Measurements from ENCODE around the gene GALNS. TPM values are rescaled to one million over a fixed set of nuclear protein-coding genes. Genes with fewer than 3 reads are reported as not detected.

Gene GALNS
- total and polyA plus RNA-seq, 3 donors from 2014 or later = 55.9 to 94.4 (median 65.3) TPM

GRCh38 chr16:88871730-88872416 is 15.1 kb upstream of the GALNS start:
- H3K36me3 ChIP-seq (ENCODE audit: low read depth, missing control alignments) = no peaks in the 10 kb centered on the region

GRCh38 chr16:88871349-88871702 is 14.6 kb upstream of the GALNS start:
- intact Hi-C loops (cut with DNase I; ENCODE audit: low total_unique reads) = no loop called here
- no peak overlapping the region for H3K4me3 ChIP-seq
- TF ChIP-seq POLR2A (IDR thresholded peaks at IDR 0.05) = no peak
- TF ChIP-seq, protein P1, sequence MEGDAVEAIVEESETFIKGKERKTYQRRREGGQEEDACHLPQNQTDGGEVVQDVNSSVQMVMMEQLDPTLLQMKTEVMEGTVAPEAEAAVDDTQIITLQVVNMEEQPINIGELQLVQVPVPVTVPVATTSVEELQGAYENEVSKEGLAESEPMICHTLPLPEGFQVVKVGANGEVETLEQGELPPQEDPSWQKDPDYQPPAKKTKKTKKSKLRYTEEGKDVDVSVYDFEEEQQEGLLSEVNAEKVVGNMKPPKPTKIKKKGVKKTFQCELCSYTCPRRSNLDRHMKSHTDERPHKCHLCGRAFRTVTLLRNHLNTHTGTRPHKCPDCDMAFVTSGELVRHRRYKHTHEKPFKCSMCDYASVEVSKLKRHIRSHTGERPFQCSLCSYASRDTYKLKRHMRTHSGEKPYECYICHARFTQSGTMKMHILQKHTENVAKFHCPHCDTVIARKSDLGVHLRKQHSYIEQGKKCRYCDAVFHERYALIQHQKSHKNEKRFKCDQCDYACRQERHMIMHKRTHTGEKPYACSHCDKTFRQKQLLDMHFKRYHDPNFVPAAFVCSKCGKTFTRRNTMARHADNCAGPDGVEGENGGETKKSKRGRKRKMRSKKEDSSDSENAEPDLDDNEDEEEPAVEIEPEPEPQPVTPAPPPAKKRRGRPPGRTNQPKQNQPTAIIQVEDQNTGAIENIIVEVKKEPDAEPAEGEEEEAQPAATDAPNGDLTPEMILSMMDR (IDR thresholded peaks at IDR 0.05) = no peak
- WGBS, 2 donors = 39 to 45% methylated on average over 2 to 8 of the region's 8 CpGs
- H3K36me3 ChIP-seq (ENCODE audit: low read depth, missing control alignments) = no peaks in the 10 kb centered on the region
- no peaks in the 10 kb centered on the region for H3K27me3 ChIP-seq
- no peak overlapping the region for H3K27ac ChIP-seq
- H3K9me3 ChIP-seq = no peaks in the 10 kb centered on the region
- DNase-seq = no peak
- peaks cover 4% of the 10 kb centered on the region for H3K4me1 ChIP-seq

More at GRCh38 chr16:88871730-88872416, 15.1 kb upstream of the GALNS start:
- H3K27ac ChIP-seq = no peak overlapping the region
- no peaks in the 10 kb centered on the region for H3K9me3 ChIP-seq
- peaks cover 4% of the 10 kb centered on the region for H3K4me1 ChIP-seq
- no peaks in the 10 kb centered on the region for H3K27me3 ChIP-seq
- 87 to 95% methylated on average over 10 to 21 of the region's 21 CpGs for WGBS, 2 donors
- DNase-seq = no peak
- intact Hi-C loops (cut with DNase I; ENCODE audit: low total_unique reads) = no loop called here
- TF ChIP-seq, protein P1 (IDR thresholded peaks at IDR 0.05) = no peak
- TF ChIP-seq POLR2A (IDR thresholded peaks at IDR 0.05) = no peak
- no peak overlapping the region for H3K4me3 ChIP-seq

DNA sequence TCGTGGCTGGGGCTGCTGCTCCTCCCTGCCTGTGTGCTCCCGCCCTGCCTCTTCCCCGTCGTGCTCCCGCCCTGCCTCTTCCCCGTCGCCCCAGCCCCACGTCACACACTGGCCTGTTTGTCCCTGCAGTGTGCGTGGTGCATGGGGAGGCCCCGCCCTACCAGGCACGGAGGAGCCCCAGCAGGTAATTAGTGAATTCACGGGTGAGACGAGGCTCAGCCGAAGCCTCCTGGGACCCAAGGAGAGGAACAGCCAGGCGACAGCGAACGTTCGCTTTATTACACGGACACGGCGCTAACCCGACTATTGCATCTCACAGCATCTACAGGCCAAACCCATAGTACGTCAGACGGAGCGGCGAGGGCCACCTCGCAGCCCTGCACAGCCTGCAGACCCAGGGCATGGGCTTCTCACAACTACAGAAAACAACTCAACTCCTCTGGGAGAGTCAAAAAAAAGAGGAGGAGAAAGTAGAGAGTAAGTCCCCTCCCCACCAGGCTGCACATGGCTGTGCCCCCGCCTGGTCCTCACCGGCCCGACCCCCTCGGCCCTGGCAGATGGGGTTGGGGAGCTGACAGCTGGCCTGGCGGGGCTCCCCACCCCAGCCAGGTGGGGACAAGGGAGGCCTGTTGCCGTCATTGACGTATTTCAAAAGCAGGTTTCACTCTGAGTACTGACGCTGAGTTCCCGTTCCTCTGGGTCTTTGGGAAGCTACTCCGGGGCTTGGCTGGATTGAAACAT is 14.0 kb upstream of the GALNS start:
- Histone ChIP-seq H3K27me3 (no peaks in the 10 kb centered on the region), H3K4me3 (no peak overlapping the region), H3K27ac (no peak overlapping the region), H3K36me3 (ENCODE audit: low read depth, missing control alignments) (no peaks in the 10 kb centered on the region), H3K9me3 (no peaks in the 10 kb centered on the region), H3K4me1 (peaks cover 4% of the 10 kb centered on the region)
- no peak for DNase-seq
- intact Hi-C loops (cut with DNase I; ENCODE audit: low total_unique reads) = no loop called here
- 61 to 62% methylated on average over 28 to 37 of the region's 37 CpGs for WGBS, 2 donors
- TF ChIP-seq, protein P1 (IDR thresholded peaks at IDR 0.05) = no peak
- TF ChIP-seq POLR2A (IDR thresholded peaks at IDR 0.05) = no peak

GRCh38 chr16:88869673-88869980 is 12.9 kb upstream of the GALNS start:
- no peak overlapping the region for H3K27ac ChIP-seq
- 85 to 92% methylated on average over 9 of the region's 9 CpGs for WGBS, 2 donors
- peaks cover 4% of the 10 kb centered on the region for H3K4me1 ChIP-seq
- intact Hi-C loops (cut with DNase I; ENCODE audit: low total_unique reads) = no loop called here
- no peaks in the 10 kb centered on the region for H3K27me3 ChIP-seq
- TF ChIP-seq, protein P1 (IDR thresholded peaks at IDR 0.05) = no peak
- no peak for TF ChIP-seq POLR2A (IDR thresholded peaks at IDR 0.05)
- no peaks in the 10 kb centered on the region for H3K36me3 ChIP-seq (ENCODE audit: low read depth, missing control alignments)
- H3K4me3 ChIP-seq = no peak overlapping the region
- H3K9me3 ChIP-seq = no peaks in the 10 kb centered on the region
- DNase-seq = no peak
